H9 (cell line): ENCODE data around the gene WFS1. TPM values are rescaled to one million over a fixed set of nuclear protein-coding genes. Genes with fewer than 3 reads are reported as not detected.

Experiments
- DNase-seq: peaks from one replicate; pipeline ENCODE4 v3.0.0-alpha.2; 2017
- H2AFZ ChIP-seq: one replicate; pipeline ENCODE4 v1.6.1; 2013; ENCODE audit warnings: mild to moderate bottlenecking, low read length, control low read depth, moderate library complexity
- H2AK5ac ChIP-seq: 2 replicates; pipeline ENCODE4 v1.6.1; 2013; ENCODE audit warnings: low read length, control low read depth, mixed read lengths; ENCODE audit not compliant: insufficient read length
- H2BK120ac ChIP-seq: one replicate; pipeline ENCODE4 v1.6.1; 2013; ENCODE audit warnings: low read depth, mild to moderate bottlenecking, low read length, control low read depth, inconsistent platforms; ENCODE audit not compliant: poor library complexity, severe bottlenecking
- H2BK12ac ChIP-seq: 2 replicates; pipeline ENCODE4 v1.6.1; 2013; ENCODE audit warnings: low read length, control low read depth, mixed read lengths, low read depth; ENCODE audit not compliant: insufficient read length
- H2BK15ac ChIP-seq: 2 replicates; pipeline ENCODE4 v1.6.1; 2013; ENCODE audit warnings: low read depth, low read length, control low read depth
- H2BK20ac ChIP-seq: one replicate; pipeline ENCODE4 v1.6.1; 2013; ENCODE audit warnings: low read depth, mild to moderate bottlenecking, low read length, control low read depth, inconsistent platforms; ENCODE audit not compliant: poor library complexity, severe bottlenecking
- H2BK5ac ChIP-seq: 2 replicates; pipeline ENCODE4 v1.6.1; 2013; ENCODE audit warnings: low read length, control low read depth, mixed read lengths; ENCODE audit not compliant: insufficient read length
- H3K14ac ChIP-seq: 2 replicates; pipeline ENCODE4 v1.6.1; 2013; ENCODE audit warnings: low read length, control low read depth; ENCODE audit not compliant: insufficient read depth
- H3K18ac ChIP-seq: 2 replicates; pipeline ENCODE4 v1.6.1; 2013; ENCODE audit warnings: low read depth, mild to moderate bottlenecking, mixed read lengths, low read length, control low read depth; ENCODE audit not compliant: insufficient read length
- H3K23ac ChIP-seq: 2 replicates; pipeline ENCODE4 v1.6.1; 2013; ENCODE audit warnings: low read length, control low read depth, mixed read lengths, low read depth; ENCODE audit not compliant: insufficient read length
- H3K23me2 ChIP-seq: 2 replicates; pipeline ENCODE4 v1.6.1; 2013; ENCODE audit warnings: low read depth, mild to moderate bottlenecking, mixed read lengths, low read length, control low read depth; ENCODE audit not compliant: insufficient read length, poor library complexity, severe bottlenecking
- H3K27ac ChIP-seq: 2 replicates; pipeline ENCODE4 v1.5.1; 2013; ENCODE audit warnings: low read length, control low read depth, mixed read lengths, low read depth; ENCODE audit not compliant: insufficient read length
- H3K27me3 ChIP-seq: 2 replicates; pipeline ENCODE4 v1.6.1; 2013; ENCODE audit warnings: low read length, control low read depth, inconsistent platforms; ENCODE audit not compliant: insufficient read depth
- H3K4ac ChIP-seq: 2 replicates; pipeline ENCODE4 v1.6.1; 2013; ENCODE audit warnings: low read depth, mild to moderate bottlenecking, control low read depth, inconsistent platforms, low read length, moderate library complexity
- H3K4me1 ChIP-seq: 2 replicates; pipeline ENCODE4 v1.6.1; 2013; ENCODE audit warnings: low read length, control low read depth, inconsistent platforms; ENCODE audit not compliant: insufficient read depth
- H3K4me2 ChIP-seq: 2 replicates; pipeline ENCODE4 v1.6.1; 2013; ENCODE audit warnings: low read length, control low read depth, mixed read lengths; ENCODE audit not compliant: insufficient read length, insufficient read depth
- H3K56ac ChIP-seq: 2 replicates; pipeline ENCODE4 v1.6.1; 2013; ENCODE audit warnings: low read depth, mild to moderate bottlenecking, mixed read lengths, low read length, control low read depth; ENCODE audit not compliant: insufficient read length
- H3K79me1 ChIP-seq: 2 replicates; pipeline ENCODE4 v1.6.1; 2013; ENCODE audit warnings: low read depth, mild to moderate bottlenecking, moderate library complexity, low read length, control low read depth, inconsistent platforms; ENCODE audit not compliant: insufficient read depth, poor library complexity, severe bottlenecking
- H3K79me2 ChIP-seq: 2 replicates; pipeline ENCODE4 v1.6.1; 2013; ENCODE audit warnings: low read length, control low read depth, inconsistent platforms; ENCODE audit not compliant: insufficient read depth
- H3K9ac ChIP-seq: 2 replicates; pipeline ENCODE4 v1.6.1; 2013; ENCODE audit warnings: low read length, control low read depth, mixed read lengths; ENCODE audit not compliant: insufficient read length; ENCODE audit errors: extremely low read depth
- H3K9me3 ChIP-seq: one replicate; pipeline ENCODE4 v1.6.1; 2013; ENCODE audit warnings: low read depth, low read length, inconsistent platforms; ENCODE audit not compliant: control insufficient read depth
- H3T11ph ChIP-seq: one replicate; pipeline ENCODE4 v1.6.1; 2013; ENCODE audit warnings: mild to moderate bottlenecking, low read length, control low read depth, inconsistent platforms
- H4K20me1 ChIP-seq: one replicate; pipeline ENCODE4 v1.6.1; 2013; ENCODE audit not compliant: control insufficient read depth, insufficient read length, insufficient read depth
- H4K5ac ChIP-seq: 2 replicates; pipeline ENCODE4 v1.6.1; 2013; ENCODE audit warnings: low read depth, mild to moderate bottlenecking, mixed read lengths, low read length, control low read depth; ENCODE audit not compliant: insufficient read length
- H4K8ac ChIP-seq: replicated peaks from 2 replicates; pipeline ENCODE4 v1.6.1; 2013; ENCODE audit warnings: low read length, control low read depth, mixed read lengths, low read depth; ENCODE audit not compliant: insufficient read length
- H4K91ac ChIP-seq: 2 replicates; pipeline ENCODE4 v1.6.1; 2013; ENCODE audit warnings: low read depth, mild to moderate bottlenecking, moderate library complexity, mixed read lengths, low read length, control low read depth; ENCODE audit not compliant: insufficient read length
- H3K27ac Mint-ChIP-seq, 3 experiments: 2 replicates in 2 of 3; 3 replicates in 1 of 3; pipeline ENCODE4 v1.8.0; 2020 to 2021; ENCODE audit warnings: mixed read lengths in 3 of 3, mild to moderate bottlenecking in 1 of 3, moderate library complexity in 1 of 3
- H3K27me3 Mint-ChIP-seq: 2 replicates; pipeline ENCODE4 v1.8.0; 2021; ENCODE audit warnings: low read depth, mild to moderate bottlenecking, moderate library complexity, mixed read lengths
- H3K36me3 Mint-ChIP-seq, 3 experiments: 2 replicates in 2 of 3; 3 replicates in 1 of 3; pipeline ENCODE4 v1.8.0; 2020 to 2021; ENCODE audit warnings: low read depth in 3 of 3, mixed read lengths in 3 of 3; ENCODE audit not compliant: insufficient read depth in 1 of 3
- H3K4me1 Mint-ChIP-seq, 2 experiments: 2 replicates each; pipeline ENCODE4 v1.8.0; 2020; ENCODE audit warnings: mixed read lengths in 2 of 2
- H3K4me3 Mint-ChIP-seq, 2 experiments: 2 replicates in 1 of 2; 3 replicates in 1 of 2; pipeline ENCODE4 v1.8.0; 2020 to 2021; ENCODE audit warnings: mild to moderate bottlenecking in 2 of 2, mixed read lengths in 2 of 2, moderate library complexity in 1 of 2
- H3K9me3 Mint-ChIP-seq, 2 experiments: 2 replicates in 1 of 2; 3 replicates in 1 of 2; pipeline ENCODE4 v1.8.0; 2020; ENCODE audit warnings: mild to moderate bottlenecking in 2 of 2, mixed read lengths in 2 of 2, moderate library complexity in 1 of 2
- WGBS: extraction: QIAGEN DNeasy Blood & Tissue Kit; methylation state at CpG from one replicate; pipeline ENCODE4 v1.1.7; 2013; ENCODE audit warnings: missing lambda C conversion rate, low lambda C conversion rate, mixed read lengths; ENCODE audit not compliant: insufficient read length; ENCODE audit errors: extremely low coverage; 5-methylcytosine and 5-hydroxymethylcytosine counted together
- total RNA-seq: library from RNA; stranded (reverse); gene quantifications from 2 replicates; pipeline ENCODE4 v1.2.1, GENCODE V29; 2021
- TF ChIP-seq, protein P1 (sequence below): fragments of 200-600 bp; sonication (generic); conservative IDR thresholded peaks from 3 replicates; pipeline ENCODE4 v1.8.0; 2021; ENCODE audit warnings: antibody characterized with exemption, mild to moderate bottlenecking

The WFS1 gene
- total RNA-seq, 1 experiment from 2014 or later, result 18.9 TPM

DNA sequence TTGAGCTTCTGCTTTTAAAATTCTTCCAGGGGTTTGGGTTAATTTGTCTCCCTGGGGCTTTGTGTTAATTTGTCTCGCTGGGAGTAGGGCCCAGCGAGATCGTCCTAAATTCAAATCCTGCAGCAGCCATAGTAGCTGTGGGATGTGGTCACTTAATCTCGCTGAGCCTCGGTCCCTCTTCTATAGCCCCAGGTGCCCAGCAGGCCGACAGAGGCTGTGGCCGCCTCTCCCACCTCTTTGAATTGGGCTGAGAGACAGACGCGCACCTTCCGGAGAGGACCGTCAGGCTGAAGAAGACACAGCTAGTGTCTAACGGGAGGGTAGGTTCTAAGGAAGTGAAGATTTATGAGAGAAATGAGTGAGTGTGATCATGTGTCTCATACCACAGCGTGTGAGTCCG lies 15.7 kb upstream of the WFS1 start:
- Histone ChIP-seq H3K4ac (no peak overlapping the region), H3K23ac (no peak overlapping the region), H2BK12ac (no peak overlapping the region), H2AK5ac (no peak overlapping the region), H2BK5ac (no peak overlapping the region), H4K20me1 (no peaks in the 10 kb centered on the region), H3K79me2 (no peaks in the 10 kb centered on the region), H4K91ac (no peak overlapping the region), H3K23me2 (no peaks in the 10 kb centered on the region), H3K79me1 (no peaks in the 10 kb centered on the region), H4K8ac (no peak overlapping the region), H3K27ac (no peak overlapping the region), H4K5ac (no peak overlapping the region), H3K4me2 (no peak overlapping the region), H3K56ac (no peak overlapping the region), H2BK20ac (no peak overlapping the region), H3K14ac (no peak overlapping the region), H3K9ac (no peak overlapping the region), H2BK15ac (no peak overlapping the region), H2AFZ (no peak overlapping the region), H3T11ph (no peak overlapping the region), H2BK120ac (no peak overlapping the region), H3K4me1 (no peaks in the 10 kb centered on the region), H3K27me3 (no peaks in the 10 kb centered on the region), H3K9me3 (no peaks in the 10 kb centered on the region), H3K18ac (no peak overlapping the region)
- peaks cover 21 to 25% of the 10 kb centered on the region in 2 experiments for H3K4me1 Mint-ChIP-seq
- no peak overlapping the region for H3K4me3 Mint-ChIP-seq
- H3K27me3 Mint-ChIP-seq, result peaks cover 5% of the 10 kb centered on the region
- H3K36me3 Mint-ChIP-seq, result no peaks in the 10 kb centered on the region; a peak in 1 of 7 replicates
- no CpG with 5 or more reads among the region's 14 CpGs for WGBS
- no peak for DNase-seq
- TF ChIP-seq, protein P1, sequence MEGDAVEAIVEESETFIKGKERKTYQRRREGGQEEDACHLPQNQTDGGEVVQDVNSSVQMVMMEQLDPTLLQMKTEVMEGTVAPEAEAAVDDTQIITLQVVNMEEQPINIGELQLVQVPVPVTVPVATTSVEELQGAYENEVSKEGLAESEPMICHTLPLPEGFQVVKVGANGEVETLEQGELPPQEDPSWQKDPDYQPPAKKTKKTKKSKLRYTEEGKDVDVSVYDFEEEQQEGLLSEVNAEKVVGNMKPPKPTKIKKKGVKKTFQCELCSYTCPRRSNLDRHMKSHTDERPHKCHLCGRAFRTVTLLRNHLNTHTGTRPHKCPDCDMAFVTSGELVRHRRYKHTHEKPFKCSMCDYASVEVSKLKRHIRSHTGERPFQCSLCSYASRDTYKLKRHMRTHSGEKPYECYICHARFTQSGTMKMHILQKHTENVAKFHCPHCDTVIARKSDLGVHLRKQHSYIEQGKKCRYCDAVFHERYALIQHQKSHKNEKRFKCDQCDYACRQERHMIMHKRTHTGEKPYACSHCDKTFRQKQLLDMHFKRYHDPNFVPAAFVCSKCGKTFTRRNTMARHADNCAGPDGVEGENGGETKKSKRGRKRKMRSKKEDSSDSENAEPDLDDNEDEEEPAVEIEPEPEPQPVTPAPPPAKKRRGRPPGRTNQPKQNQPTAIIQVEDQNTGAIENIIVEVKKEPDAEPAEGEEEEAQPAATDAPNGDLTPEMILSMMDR, result no peak
- no peak overlapping the region for H3K27ac Mint-ChIP-seq
- H3K9me3 Mint-ChIP-seq, result no peaks in the 10 kb centered on the region
